Activated T-helper 17 cell treated with anti-CD3 and anti-CD28 coated beads, Interleukin-2, amount 50 U/mL, for 72 hours (primary cell): Measurements from ENCODE around the gene TMEM69. TPM values are rescaled to one million over a fixed set of nuclear protein-coding genes. Genes with fewer than 3 reads are reported as not detected.

ENCODE experiments used
- ATAC-seq: fragments of 150-1000 bp; cut with Tn5 transposase; replicated peaks from 2 replicates; pipeline ENCODE4 v1.10.0; 2021; ENCODE audit warnings: mild to moderate bottlenecking, moderate library complexity
- H3K27ac Mint-ChIP-seq: one replicate; pipeline ENCODE4 v1.8.0; 2022; ENCODE audit warnings: mixed read lengths
- H3K27me3 Mint-ChIP-seq: one replicate; pipeline ENCODE4 v1.8.0; 2022; ENCODE audit warnings: mixed read lengths
- H3K36me3 Mint-ChIP-seq: one replicate; pipeline ENCODE4 v1.8.0; 2022; ENCODE audit warnings: low read depth, mild to moderate bottlenecking, mixed read lengths
- H3K4me1 Mint-ChIP-seq: one replicate; pipeline ENCODE4 v1.8.0; 2022; ENCODE audit warnings: mixed read lengths
- H3K4me3 Mint-ChIP-seq: one replicate; pipeline ENCODE4 v1.8.0; 2022; ENCODE audit warnings: mild to moderate bottlenecking, mixed read lengths
- H3K9me3 Mint-ChIP-seq: one replicate; pipeline ENCODE4 v1.8.0; 2022; ENCODE audit warnings: mixed read lengths
- total RNA-seq, 2 donors: library from RNA; stranded (reverse); gene quantifications; one replicate each; pipeline ENCODE4 v1.2.3, GENCODE V29; 2022

Gene TMEM69
- total RNA-seq, result 10 to 100 TPM; 26.6 to 28.8 TPM

- Mint-ChIP-seq H3K4me1 (peaks cover 9% of the 10 kb centered on the region), H3K27me3 (no peaks in the 10 kb centered on the region), H3K36me3 (peaks cover 91% of the 10 kb centered on the region), H3K4me3 (peak within 1 kb of the TSS; percentile 99), H3K9me3 (no peaks in the 10 kb centered on the region), H3K27ac (peak within 1 kb of the TSS; percentile 99)
- ATAC-seq, result peak; percentile 12
These were observed at the start of gene TMEM69 for GRCh38 chr1:45687754-45688740. TSS of gene TMEM69 (plus strand) at chr1:45688181. CDS start at chr1:45691069, 2,888 bp downstream.

GRCh38 chr1:45640293-45640692, 47.7 kb upstream of the TMEM69 start:
- Mint-ChIP-seq H3K9me3 (no peaks in the 10 kb centered on the region), H3K36me3 (peaks cover 4% of the 10 kb centered on the region), H3K27me3 (no peaks in the 10 kb centered on the region), H3K4me3 (no peak overlapping the region), H3K4me1 (peaks cover 6% of the 10 kb centered on the region), H3K27ac (no peak overlapping the region)
- ATAC-seq, result no peak

- H3K27ac Mint-ChIP-seq, result peak overlapping the region; percentile 29
- no peaks in the 10 kb centered on the region for H3K9me3 Mint-ChIP-seq
- ATAC-seq, result no peak
- peaks cover 34% of the 10 kb centered on the region for H3K36me3 Mint-ChIP-seq
- H3K4me1 Mint-ChIP-seq, result peaks cover 6% of the 10 kb centered on the region
- no peak overlapping the region for H3K4me3 Mint-ChIP-seq
- H3K27me3 Mint-ChIP-seq, result no peaks in the 10 kb centered on the region
These were observed 44.7 kb upstream of the TMEM69 start for GRCh38 chr1:45643321-45643720.

- Mint-ChIP-seq H3K27ac (no peak overlapping the region), H3K4me3 (no peak overlapping the region), H3K9me3 (no peaks in the 10 kb centered on the region), H3K36me3 (peaks cover 41% of the 10 kb centered on the region), H3K4me1 (peaks cover 6% of the 10 kb centered on the region), H3K27me3 (no peaks in the 10 kb centered on the region)
- ATAC-seq, result no peak
These were observed 44.0 kb upstream of the TMEM69 start for GRCh38 chr1:45643978-45644377.

GRCh38 chr1:45644661-45645060, 43.3 kb upstream of the TMEM69 start:
- no peak for ATAC-seq
- H3K36me3 Mint-ChIP-seq, result peaks cover 48% of the 10 kb centered on the region
- peaks cover 6% of the 10 kb centered on the region for H3K4me1 Mint-ChIP-seq
- H3K27me3 Mint-ChIP-seq, result no peaks in the 10 kb centered on the region
- no peaks in the 10 kb centered on the region for H3K9me3 Mint-ChIP-seq
- H3K27ac Mint-ChIP-seq, result no peak overlapping the region
- no peak overlapping the region for H3K4me3 Mint-ChIP-seq

GRCh38 chr1:45647248-45648021, 40.5 kb upstream of the TMEM69 start:
- H3K36me3 Mint-ChIP-seq, result peaks cover 75% of the 10 kb centered on the region
- H3K9me3 Mint-ChIP-seq, result no peaks in the 10 kb centered on the region
- H3K27ac Mint-ChIP-seq, result peak overlapping the region; percentile 50
- no peak overlapping the region for H3K4me3 Mint-ChIP-seq
- no peak for ATAC-seq
- H3K27me3 Mint-ChIP-seq, result no peaks in the 10 kb centered on the region
- peaks cover 6% of the 10 kb centered on the region for H3K4me1 Mint-ChIP-seq

- peak overlapping the region; percentile 88 for H3K27ac Mint-ChIP-seq
- no peaks in the 10 kb centered on the region for H3K9me3 Mint-ChIP-seq
- peak overlapping the region; percentile 49 for H3K4me3 Mint-ChIP-seq
- peak; percentile 99 for ATAC-seq
- H3K4me1 Mint-ChIP-seq, result peaks cover 13% of the 10 kb centered on the region
- H3K27me3 Mint-ChIP-seq, result no peaks in the 10 kb centered on the region
- H3K36me3 Mint-ChIP-seq, result peaks cover 95% of the 10 kb centered on the region
These were observed 33.3 kb upstream of the TMEM69 start for GRCh38 chr1:45654540-45655280.

- Mint-ChIP-seq H3K27ac (peak overlapping the region; percentile 28), H3K4me3 (no peak overlapping the region), H3K9me3 (no peaks in the 10 kb centered on the region), H3K36me3 (peaks cover 95% of the 10 kb centered on the region), H3K27me3 (no peaks in the 10 kb centered on the region), H3K4me1 (peaks cover 13% of the 10 kb centered on the region)
- no peak for ATAC-seq
These were observed 31.3 kb upstream of the TMEM69 start for GRCh38 chr1:45656573-45657226.

- Mint-ChIP-seq H3K27ac (no peak overlapping the region), H3K4me3 (no peak overlapping the region), H3K4me1 (peaks cover 16% of the 10 kb centered on the region), H3K9me3 (no peaks in the 10 kb centered on the region), H3K36me3 (peaks cover 90% of the 10 kb centered on the region), H3K27me3 (no peaks in the 10 kb centered on the region)
- no peak for ATAC-seq
These were observed 29.8 kb upstream of the TMEM69 start for GRCh38 chr1:45658171-45658570.

- H3K27me3 Mint-ChIP-seq, result no peaks in the 10 kb centered on the region
- H3K27ac Mint-ChIP-seq, result no peak overlapping the region
- no peaks in the 10 kb centered on the region for H3K9me3 Mint-ChIP-seq
- H3K4me1 Mint-ChIP-seq, result peaks cover 19% of the 10 kb centered on the region
- H3K36me3 Mint-ChIP-seq, result peaks cover 87% of the 10 kb centered on the region
- ATAC-seq, result no peak
- no peak overlapping the region for H3K4me3 Mint-ChIP-seq
These were observed 28.8 kb upstream of the TMEM69 start for GRCh38 chr1:45659222-45659621.

GRCh38 chr1:45660336-45660735, 27.6 kb upstream of the TMEM69 start:
- Mint-ChIP-seq H3K36me3 (peaks cover 76% of the 10 kb centered on the region), H3K4me1 (peaks cover 18% of the 10 kb centered on the region), H3K27me3 (no peaks in the 10 kb centered on the region), H3K27ac (peak overlapping the region; percentile 25), H3K4me3 (no peak overlapping the region), H3K9me3 (no peaks in the 10 kb centered on the region)
- no peak for ATAC-seq

- Mint-ChIP-seq H3K4me1 (peaks cover 34% of the 10 kb centered on the region), H3K27me3 (no peaks in the 10 kb centered on the region), H3K36me3 (peaks cover 39% of the 10 kb centered on the region), H3K9me3 (no peaks in the 10 kb centered on the region), H3K4me3 (no peak overlapping the region), H3K27ac (no peak overlapping the region)
- no peak for ATAC-seq
These were observed 21.1 kb upstream of the TMEM69 start for GRCh38 chr1:45666836-45667235.

GRCh38 chr1:45667321-45668111, 20.5 kb upstream of the TMEM69 start:
- H3K36me3 Mint-ChIP-seq, result peaks cover 36% of the 10 kb centered on the region
- H3K4me3 Mint-ChIP-seq, result no peak overlapping the region
- peak overlapping the region; percentile 50 for H3K27ac Mint-ChIP-seq
- no peaks in the 10 kb centered on the region for H3K27me3 Mint-ChIP-seq
- peaks cover 37% of the 10 kb centered on the region for H3K4me1 Mint-ChIP-seq
- no peak for ATAC-seq
- no peaks in the 10 kb centered on the region for H3K9me3 Mint-ChIP-seq
